22Rv1 (cell line): ENCODE measurements around the gene B3GLCT.

Source experiments
- H3K27ac ChIP-seq: fragments of 450-650 bp; 2 replicates; pipeline ENCODE4 v1.5.1; 2017
- CTCF ChIP-seq: fragments of 450-650 bp; IDR thresholded peaks from 2 replicates; pipeline ENCODE4 v1.5.1; 2017; ENCODE audit warnings: mild to moderate bottlenecking
- ZFX ChIP-seq: fragments of 450-650 bp; IDR thresholded peaks from 2 replicates; pipeline ENCODE4 v1.6.1; 2017; ENCODE audit warnings: antibody characterized with exemption, borderline replicate concordance

B3GLCT gene

GRCh38 chr13:31224174-31224669 is 24.4 kb downstream of the B3GLCT start:
- TF ChIP-seq CTCF (no peak), ZFX (no peak)
- H3K27ac ChIP-seq, result no peak overlapping the region

GRCh38 chr13:31224963-31225559 is 25.3 kb downstream of the B3GLCT start:
- TF ChIP-seq CTCF, result no peak
- no peak for TF ChIP-seq ZFX
- H3K27ac ChIP-seq, result no peak overlapping the region

GRCh38 chr13:31225998-31226675 is 26.4 kb downstream of the B3GLCT start:
- TF ChIP-seq ZFX (no peak), CTCF (no peak)
- H3K27ac ChIP-seq, result no peak overlapping the region

DNA sequence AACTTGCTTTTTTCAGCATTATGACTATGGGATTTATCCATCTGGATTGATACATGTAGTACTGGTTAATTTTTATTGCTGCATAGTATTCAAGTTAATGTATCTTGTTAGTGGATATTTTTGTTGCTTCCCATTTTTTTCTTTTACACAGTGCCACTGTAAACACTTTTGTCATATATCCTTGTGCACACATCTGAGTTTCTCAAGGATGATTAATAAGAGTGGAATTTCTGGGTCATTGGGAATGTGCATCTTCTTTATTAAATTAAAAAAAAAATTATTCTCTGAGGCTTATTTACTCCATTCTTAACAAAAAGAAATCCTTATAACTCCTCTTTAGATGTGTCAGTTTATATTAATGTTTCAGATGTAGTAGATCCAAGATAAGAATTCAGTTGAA is 27.3 kb downstream of the B3GLCT start:
- no peak for TF ChIP-seq CTCF
- TF ChIP-seq ZFX, result no peak
- H3K27ac ChIP-seq, result no peak overlapping the region

DNA sequence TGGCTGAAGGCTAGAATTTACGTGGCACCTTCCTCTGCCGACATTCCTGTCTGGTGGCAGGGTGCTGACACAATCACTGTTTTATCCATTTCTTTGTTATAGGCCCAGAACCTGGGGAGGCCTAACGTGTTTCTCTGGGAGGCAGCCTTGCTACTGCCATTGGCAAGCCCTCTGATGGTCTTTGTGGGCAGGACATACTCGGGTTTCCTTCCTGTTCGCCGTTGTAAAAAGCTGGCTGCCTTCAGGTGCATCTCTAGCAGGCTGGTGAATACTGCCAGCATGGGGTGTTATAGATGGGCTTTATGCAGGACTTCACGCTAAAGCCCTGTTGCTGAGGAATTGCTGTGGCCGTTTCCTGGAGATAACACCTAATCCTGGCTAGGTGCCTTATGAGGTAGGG is 28.1 kb downstream of the B3GLCT start:
- no peak for TF ChIP-seq ZFX
- TF ChIP-seq CTCF, result no peak
- H3K27ac ChIP-seq, result no peak overlapping the region

DNA sequence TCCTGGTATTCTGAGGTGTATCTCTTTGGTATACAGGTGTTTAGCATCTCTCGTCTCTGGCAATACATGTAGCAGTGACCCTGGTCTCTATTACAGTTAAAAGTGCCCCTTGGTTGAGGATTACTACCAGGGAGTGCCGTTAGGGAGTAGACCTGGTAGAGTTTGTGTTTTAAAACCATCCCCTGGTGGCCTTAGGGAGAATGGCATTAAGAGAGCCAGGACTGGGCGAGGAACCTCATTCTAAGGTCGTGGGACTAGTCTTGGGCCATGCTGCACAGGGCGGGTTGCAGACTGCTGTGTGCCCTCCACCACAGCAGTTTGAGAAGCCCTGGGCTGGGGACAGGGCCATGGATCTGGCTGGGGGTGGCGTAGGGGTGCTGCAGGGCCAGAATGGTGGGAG is 35.0 kb downstream of the B3GLCT start:
- no peak overlapping the region for H3K27ac ChIP-seq
- TF ChIP-seq ZFX (no peak), CTCF (peak; percentile 13; the same call in 1 of the 2 replicates)

GRCh38 chr13:31236211-31236786 is 36.5 kb downstream of the B3GLCT start:
- H3K27ac ChIP-seq, result no peak overlapping the region
- TF ChIP-seq ZFX, result no peak
- TF ChIP-seq CTCF, result peak; percentile 80
